ENCODE results near the gene SELE.

SELE gene, protein sequence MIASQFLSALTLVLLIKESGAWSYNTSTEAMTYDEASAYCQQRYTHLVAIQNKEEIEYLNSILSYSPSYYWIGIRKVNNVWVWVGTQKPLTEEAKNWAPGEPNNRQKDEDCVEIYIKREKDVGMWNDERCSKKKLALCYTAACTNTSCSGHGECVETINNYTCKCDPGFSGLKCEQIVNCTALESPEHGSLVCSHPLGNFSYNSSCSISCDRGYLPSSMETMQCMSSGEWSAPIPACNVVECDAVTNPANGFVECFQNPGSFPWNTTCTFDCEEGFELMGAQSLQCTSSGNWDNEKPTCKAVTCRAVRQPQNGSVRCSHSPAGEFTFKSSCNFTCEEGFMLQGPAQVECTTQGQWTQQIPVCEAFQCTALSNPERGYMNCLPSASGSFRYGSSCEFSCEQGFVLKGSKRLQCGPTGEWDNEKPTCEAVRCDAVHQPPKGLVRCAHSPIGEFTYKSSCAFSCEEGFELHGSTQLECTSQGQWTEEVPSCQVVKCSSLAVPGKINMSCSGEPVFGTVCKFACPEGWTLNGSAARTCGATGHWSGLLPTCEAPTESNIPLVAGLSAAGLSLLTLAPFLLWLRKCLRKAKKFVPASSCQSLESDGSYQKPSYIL

DNA sequence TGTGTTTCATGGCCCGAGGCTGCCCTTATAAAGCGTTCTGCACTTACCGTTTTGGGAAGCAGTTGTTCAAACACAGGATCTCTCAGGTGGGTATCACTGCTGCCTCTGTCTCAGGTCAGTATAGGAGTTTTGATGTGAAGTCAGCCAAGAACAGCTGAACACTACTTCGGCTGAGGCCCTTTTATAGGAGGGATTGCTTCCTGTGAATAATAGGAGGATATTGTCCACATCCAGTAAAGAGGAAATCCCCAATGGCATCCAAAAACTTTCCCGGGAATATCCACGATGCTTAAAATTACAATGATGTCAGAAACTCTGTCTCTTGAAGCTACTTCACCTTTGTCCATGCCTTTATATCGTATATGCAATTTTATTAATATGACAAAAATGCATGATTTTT, at the start of gene SELE:
SELE (minus strand) TSS at position 156 of the 400 bp plus-strand sequence. CDS start 467 bp downstream, outside the sequence.
- TF ChIP-seq, protein P1, sequence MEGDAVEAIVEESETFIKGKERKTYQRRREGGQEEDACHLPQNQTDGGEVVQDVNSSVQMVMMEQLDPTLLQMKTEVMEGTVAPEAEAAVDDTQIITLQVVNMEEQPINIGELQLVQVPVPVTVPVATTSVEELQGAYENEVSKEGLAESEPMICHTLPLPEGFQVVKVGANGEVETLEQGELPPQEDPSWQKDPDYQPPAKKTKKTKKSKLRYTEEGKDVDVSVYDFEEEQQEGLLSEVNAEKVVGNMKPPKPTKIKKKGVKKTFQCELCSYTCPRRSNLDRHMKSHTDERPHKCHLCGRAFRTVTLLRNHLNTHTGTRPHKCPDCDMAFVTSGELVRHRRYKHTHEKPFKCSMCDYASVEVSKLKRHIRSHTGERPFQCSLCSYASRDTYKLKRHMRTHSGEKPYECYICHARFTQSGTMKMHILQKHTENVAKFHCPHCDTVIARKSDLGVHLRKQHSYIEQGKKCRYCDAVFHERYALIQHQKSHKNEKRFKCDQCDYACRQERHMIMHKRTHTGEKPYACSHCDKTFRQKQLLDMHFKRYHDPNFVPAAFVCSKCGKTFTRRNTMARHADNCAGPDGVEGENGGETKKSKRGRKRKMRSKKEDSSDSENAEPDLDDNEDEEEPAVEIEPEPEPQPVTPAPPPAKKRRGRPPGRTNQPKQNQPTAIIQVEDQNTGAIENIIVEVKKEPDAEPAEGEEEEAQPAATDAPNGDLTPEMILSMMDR (IDR thresholded peaks at IDR 0.05) = no peak
- DNase-seq (ENCODE audit: low spot score) = no peak
- Histone ChIP-seq H3K27ac (no peak within 1 kb of the TSS), H3K4me3 (no peak within 1 kb of the TSS)

DNA sequence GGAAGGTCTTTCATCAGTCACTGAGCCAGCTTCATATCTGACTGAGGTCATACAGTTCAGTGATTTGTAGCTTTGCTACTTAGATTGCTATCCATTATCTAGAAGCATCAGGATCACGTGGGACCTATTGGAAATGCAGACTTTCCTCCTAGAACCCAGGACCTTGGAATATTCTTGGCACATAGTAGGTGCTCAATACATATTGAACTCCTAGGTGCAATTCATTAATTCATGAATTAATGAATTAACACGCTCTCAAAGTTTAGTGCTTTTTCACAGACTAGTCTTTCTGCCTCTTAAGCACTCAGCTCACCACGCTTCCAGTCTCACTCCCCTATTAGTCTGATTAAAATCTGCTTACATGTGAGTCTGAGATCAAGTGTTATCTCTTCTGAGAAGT, 48.7 kb upstream of the SELE start:
- no peak for DNase-seq (ENCODE audit: low spot score)
- TF ChIP-seq, protein P1 (IDR thresholded peaks at IDR 0.05) = no peak
- no peak overlapping the region for H3K27ac ChIP-seq
- no peak overlapping the region for H3K4me3 ChIP-seq

DNA sequence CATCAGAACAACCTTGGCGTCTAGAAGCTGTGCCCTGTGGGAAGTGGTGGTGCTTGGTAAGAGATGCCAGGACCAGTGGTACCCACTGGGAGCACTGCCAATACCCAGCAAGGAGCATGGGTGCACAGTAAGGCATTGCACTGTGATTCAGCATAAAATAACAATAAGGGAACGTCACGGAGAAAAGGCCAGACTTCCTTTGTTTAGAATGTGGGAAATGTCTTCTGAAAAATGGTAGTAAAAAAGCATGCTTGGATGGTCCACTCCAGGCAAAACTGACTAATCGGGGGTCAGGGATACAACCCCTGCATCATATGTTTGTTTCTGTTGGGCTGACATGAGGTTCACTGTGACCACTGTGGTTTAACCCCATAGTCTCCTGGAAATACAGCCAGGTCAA, 46.1 kb upstream of the SELE start:
- no peak for DNase-seq (ENCODE audit: low spot score)
- TF ChIP-seq, protein P1 (IDR thresholded peaks at IDR 0.05) = no peak
- Histone ChIP-seq H3K4me3 (no peak overlapping the region), H3K27ac (no peak overlapping the region)

DNA sequence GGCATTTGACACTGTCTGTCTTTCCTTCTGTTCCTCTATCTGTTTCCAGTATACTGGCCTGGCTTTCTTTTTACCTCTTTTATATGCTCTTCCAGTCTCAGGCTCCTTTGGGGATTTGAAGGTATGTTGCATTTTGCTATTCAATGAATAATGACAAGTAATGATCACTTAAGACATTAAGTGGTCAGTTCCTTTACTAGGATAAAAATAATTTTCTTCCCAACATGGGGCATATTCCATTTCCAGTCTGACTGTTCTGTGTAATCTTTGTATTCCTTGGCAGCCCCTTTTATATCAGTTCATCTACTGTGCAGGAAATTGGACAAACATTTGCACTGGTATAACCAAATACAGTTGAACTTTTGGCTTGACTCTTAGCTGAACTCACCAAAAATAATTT, 45.3 kb upstream of the SELE start:
- H3K4me3 ChIP-seq = no peak overlapping the region
- DNase-seq (ENCODE audit: low spot score) = no peak
- TF ChIP-seq, protein P1 (IDR thresholded peaks at IDR 0.05) = no peak
- H3K27ac ChIP-seq = no peak overlapping the region

DNA sequence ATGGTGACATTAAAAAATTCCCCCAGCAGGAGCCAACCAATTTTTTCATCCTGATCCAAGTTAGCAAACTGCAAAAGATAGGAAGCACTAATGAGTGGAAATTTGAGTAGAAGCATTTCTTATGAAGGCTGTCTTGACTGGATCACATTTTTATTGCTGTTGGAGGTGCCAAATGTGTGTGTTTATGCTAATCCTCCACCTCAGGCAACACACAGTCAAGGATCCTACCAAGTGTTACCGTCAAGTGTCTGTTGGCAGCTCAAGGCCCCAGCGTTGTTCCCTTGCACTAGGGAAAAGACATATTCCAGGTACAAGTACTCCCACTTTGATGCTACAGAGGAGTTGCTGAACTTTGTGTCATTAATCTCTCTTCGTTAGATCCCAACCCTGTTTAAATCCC, 42.6 kb upstream of the SELE start:
- no peak overlapping the region for H3K27ac ChIP-seq
- TF ChIP-seq, protein P1 (IDR thresholded peaks at IDR 0.05) = no peak
- DNase-seq (ENCODE audit: low spot score) = no peak
- H3K4me3 ChIP-seq = no peak overlapping the region

DNA sequence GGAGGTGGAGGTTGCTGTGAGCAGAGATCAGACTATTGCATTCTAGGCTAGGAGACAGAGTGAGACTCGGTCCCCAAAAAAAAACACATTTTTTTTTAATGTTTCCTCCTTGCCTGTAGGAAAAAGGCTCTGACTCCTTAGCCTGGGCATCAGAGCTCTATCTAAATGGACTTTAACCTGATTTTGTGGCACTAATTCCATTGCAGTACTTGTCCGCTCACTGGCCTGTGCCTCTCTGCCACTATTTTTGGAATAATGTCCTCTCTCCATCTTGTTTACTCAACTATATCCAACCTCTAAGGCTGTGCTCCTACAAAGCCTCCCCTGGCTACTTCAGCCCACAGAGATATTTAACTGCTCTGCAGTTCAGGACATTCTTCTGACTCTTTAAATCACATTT, 34.3 kb upstream of the SELE start:
- Histone ChIP-seq H3K27ac (no peak overlapping the region), H3K4me3 (no peak overlapping the region)
- TF ChIP-seq, protein P1 (IDR thresholded peaks at IDR 0.05) = no peak
- no peak for DNase-seq (ENCODE audit: low spot score)
